NCI-H187 treated with DMSO at 0.1 percent for 48 hours (cell line): ENCODE results near the gene SLC24A3.

ENCODE experiments used
- DNase-seq: peaks from one replicate; lab custom pipeline; 2025; lab: John Stamatoyannopoulos, UW

Gene SLC24A3

GRCh38 chr20:19271879-19272651 lies 59.6 kb downstream of the SLC24A3 start:
- no peak for DNase-seq

DNA sequence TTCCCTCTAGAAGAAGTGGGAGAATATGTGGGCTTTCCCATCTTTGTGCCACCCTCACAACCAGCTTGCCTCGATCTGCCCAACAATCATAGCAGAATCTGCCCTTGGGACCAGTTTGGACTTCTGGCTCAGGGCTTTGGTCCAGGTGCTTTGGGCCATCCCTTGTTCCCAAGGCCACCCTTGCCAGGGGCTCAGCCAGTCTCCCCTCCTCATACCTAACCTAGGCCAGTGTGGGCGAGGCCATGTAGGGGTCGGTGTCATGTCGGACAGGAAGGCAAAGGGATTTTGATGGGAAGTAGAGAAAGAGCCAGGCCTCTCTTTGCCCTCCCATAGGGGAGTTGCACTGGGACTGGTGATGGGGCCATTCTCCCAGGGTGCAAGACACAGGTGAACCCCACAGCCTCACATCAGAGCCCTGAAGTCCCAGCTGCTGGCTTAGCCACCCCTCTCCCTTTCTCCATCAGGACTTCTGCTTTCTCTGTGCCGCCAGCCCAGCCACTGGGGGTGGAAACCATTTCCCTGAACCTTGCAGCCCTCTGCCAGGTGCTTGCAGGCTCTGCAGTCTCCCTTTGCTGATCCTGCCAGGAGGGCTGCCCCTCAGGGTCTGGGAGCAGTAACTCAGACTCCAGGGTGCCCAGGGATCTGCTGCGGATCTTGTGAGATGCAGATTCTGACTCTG lies 60.7 kb downstream of the SLC24A3 start:
- no peak for DNase-seq

- no peak for DNase-seq
These were observed 61.6 kb downstream of the SLC24A3 start for GRCh38 chr20:19274001-19274400.

DNA sequence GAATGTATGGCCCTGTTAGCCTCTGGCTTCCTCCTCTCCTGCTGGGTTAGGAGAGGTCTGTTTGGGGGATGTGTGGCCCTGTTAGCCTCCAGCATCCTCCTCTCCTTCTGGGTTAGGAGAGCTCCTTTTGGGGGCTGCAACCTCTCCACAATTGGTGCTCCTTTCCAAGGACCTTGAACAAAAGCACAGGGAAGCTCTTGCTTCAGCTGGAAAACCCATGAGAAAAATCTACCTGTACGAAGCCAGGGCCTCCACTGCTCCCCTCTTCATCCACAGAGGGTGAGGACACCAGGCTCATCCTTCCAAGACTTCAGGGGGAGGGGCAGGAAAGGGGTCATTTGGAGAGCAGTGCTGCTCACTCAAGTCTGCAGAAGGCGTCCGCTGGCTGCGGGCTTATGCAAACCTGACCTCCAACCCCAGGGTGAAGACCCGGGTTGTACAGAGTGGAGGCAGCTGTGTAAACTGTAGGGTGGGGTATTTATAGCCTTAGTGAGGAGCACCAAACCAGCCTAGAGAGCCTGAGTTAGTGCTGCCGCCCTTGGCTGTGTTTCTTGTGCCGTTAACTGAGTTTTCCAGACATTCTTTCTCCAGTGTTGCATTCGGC lies 62.1 kb downstream of the SLC24A3 start:
- DNase-seq: no peak

DNA sequence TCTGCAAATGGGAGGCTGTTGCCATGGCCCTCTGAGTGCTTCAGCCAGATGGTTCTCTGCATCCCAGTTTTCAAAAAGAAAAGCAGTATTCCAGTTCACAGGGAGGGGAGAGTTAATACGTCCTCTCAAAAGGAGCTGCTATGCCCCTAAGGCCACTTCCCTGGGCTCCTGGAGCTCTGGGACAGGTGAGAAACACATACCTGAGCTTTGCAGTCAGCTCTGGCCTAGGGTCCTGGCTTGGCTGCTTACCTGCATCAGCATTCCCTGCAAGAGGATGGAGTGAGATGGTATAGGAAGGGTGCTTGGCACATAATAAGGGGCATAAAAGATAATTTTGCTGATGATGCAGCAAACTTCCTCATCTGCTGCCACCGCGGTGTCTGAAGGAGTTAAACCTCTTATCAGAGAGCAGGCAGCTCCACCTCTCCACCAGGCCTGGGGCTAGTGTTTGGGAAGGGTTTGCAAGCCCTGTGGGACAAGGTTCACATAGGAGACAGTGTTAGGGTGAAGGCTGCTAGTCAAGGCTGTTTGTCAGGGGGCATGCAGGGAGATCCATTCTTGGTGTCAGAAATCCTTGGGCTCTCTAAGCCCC lies 62.7 kb downstream of the SLC24A3 start:
- DNase-seq: no peak

DNA sequence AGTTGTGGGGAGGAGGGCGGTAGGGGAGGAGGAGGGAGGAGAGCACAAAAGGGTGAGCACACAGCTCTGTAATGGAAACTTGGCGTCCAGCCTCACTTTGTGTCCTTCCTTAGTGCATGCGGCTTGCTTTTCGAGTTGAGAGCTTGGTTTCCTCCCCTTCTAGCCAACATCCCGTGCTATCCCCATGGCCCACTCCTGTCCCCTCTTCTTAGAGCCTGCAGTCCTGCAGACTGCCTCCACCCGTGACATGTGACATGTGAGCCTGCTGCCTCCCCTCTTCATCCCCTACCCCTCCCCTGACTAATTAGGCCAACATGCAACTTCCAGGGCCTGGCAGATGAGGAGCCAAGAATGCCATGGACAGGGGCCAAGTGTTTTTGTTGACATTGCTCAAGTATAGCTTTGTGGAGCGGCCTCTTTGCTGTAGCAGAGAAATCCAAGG lies 63.2 kb downstream of the SLC24A3 start:
- no peak for DNase-seq

DNA sequence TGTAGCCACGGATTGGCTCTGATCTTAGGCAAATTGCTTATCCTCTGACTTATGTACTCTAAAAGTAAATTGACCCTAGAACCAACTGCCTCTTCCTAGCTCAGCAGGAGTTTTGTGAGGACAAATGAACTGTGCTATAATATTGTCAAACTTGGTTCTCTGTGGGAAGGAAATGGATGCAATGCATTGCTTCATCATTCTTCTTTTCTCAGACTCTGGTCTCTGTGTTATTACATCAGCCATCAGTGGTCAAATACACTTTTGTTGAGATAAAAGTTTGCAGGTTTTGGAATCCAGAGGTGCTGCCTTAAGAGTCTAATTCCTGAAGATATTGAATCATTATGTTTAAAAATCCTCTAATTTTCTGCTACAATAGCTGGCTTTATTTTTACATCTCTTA lies 64.9 kb downstream of the SLC24A3 start:
- no peak for DNase-seq

- DNase-seq: no peak
These were observed 71.1 kb downstream of the SLC24A3 start for GRCh38 chr20:19283490-19284025.

- DNase-seq: no peak
These were observed 72.1 kb downstream of the SLC24A3 start for GRCh38 chr20:19284400-19285178.

DNA sequence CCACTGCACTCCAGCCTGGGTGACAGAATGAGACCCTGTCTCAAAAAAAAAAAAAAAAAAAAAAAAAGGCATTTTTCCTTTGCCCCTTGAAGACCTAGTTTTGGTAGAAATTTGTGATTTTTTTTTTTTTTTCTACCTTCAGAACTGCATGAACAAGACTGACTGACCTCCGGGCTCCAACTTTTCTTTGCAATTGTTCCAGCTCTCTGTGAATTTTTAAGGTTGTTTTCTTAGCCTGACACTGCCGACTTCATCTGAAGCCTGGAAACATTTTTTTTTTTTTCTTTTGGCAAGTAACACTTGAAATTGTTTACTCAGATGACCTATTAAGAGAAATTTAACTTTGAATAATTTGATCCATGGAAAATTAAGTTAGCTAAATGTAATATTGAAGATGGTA lies 73.0 kb downstream of the SLC24A3 start:
- DNase-seq: no peak

- DNase-seq: no peak
These were observed 75.6 kb downstream of the SLC24A3 start for GRCh38 chr20:19288061-19288460.

- no peak for DNase-seq
These were observed 76.2 kb downstream of the SLC24A3 start for GRCh38 chr20:19288636-19289035.

DNA sequence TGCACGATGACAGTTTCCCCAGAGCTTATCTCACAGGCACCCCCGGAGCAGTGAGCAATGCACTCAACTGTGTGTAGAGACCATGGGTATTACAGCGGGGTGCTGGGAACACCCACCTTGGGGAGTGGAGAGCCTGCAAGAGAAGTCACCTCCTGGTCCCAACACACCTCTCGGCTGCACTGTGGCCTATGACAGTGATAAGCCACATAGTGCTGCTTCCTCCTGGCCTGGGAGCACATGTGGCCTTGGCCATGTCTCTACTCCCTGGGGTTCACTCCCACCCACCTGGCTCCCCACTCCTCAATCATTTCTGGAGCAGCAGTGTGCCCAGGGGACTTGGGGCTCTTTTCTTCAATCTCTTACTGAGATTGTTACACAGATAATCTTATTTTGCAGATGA lies 77.0 kb downstream of the SLC24A3 start:
- no peak for DNase-seq

GRCh38 chr20:19291024-19291817 lies 78.8 kb downstream of the SLC24A3 start:
- no peak for DNase-seq

DNA sequence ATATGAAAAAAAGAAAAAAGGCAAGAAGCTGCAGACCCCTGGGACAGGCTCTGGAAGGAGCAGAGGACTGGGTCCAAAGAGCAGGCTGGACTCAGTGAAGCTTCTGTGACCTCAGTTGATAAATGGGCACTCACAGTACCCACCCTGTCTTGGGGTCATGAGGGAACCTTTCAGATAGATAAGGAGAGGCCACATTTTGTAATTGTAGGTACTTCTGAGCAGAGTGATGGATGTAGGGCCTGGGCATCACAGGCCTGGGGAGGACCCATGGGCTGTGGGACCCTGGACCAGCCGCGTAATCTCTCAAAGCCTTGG lies 79.3 kb downstream of the SLC24A3 start:
- DNase-seq: no peak

- no peak for DNase-seq
These were observed 79.8 kb downstream of the SLC24A3 start for GRCh38 chr20:19292254-19292653.

DNA sequence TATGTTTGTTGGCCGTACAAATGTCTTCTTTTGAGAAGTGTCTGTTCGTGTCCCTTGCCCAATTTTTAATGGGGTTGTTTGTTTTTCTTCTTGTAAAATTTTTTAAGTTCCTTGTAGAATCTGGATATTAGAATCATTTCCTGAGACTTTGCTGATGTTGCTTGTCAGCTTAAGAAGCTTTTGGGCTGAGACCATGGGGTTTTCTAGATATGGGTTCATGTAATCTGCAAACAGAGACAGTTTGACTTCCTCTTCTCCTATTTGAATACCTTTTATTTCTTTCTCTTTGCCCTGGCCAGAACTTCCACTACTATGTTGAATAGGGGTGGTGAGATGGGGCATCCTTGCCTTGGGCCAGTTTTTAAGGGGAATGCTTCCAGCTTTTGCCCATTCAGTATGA lies 82.6 kb downstream of the SLC24A3 start:
- no peak for DNase-seq

GRCh38 chr20:19298652-19299051 lies 86.2 kb downstream of the SLC24A3 start:
- DNase-seq: no peak

DNA sequence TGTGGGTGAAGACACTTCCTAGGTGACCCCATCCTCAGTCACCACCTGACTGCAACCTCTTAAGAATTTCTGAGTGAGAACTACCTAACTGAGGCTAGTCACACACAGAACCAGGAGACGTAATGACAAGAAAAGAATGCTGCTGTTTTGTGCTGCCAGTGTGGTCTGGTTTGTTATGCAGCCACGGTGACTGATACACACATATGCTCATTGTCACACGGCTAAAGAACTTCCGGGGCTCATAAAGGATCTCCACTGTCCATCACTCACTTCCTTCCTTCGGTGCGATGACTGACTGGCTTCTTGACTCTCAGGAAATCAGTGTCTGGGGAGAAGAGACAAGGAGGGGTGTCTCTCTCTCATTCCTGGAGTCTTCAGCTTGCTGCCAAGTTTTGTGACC lies 88.0 kb downstream of the SLC24A3 start:
- DNase-seq: no peak

DNA sequence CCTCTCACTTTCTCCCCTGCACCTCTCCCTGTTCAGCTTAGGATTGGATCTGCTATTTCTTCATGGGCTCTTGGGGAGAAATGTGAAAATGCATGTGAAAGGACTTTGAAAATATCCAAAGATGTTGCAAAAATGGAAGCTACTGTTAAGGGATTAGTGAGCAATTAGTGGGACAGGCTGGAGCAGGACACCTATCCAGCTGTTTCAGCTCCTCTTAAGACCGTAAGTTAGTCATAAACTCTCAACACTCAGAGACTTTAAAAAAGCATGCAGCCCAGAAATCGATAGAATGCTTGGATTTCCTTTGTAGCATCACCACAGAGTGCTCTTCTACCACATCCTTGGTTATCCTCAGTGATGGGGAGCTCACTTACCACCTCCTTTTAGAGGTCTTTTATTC lies 88.7 kb downstream of the SLC24A3 start:
- DNase-seq: no peak

DNA sequence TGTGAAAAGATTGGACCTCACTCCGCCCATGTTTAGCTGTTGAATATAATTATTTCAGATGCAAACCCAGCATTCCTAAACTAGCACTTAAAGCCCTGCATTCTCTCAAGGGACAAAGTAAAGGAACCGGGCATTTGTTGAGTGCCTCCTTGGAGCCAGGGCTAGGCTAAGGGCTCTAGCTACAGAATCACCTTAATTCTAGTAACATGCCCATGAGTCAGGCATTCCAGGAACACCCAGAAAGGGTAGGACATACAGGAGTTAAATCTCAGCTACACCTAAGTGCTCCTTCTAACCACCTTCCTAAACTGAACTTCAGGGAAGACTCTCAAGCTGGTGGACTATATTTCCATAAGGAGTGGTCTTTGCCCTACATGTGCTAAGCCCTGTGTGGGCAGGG lies 89.4 kb downstream of the SLC24A3 start:
- no peak for DNase-seq
